GM12892 (cell line): Measurements from ENCODE around the gene NDUFAF8.

Experiments used
- POLR2A ChIP-seq: IDR thresholded peaks from 2 replicates; pipeline ENCODE4 v1.6.1; 2011; ENCODE audit warnings: low read depth, low read length, control low read depth
- POLR2AphosphoS5 ChIP-seq: IDR thresholded peaks from 2 replicates; pipeline ENCODE4 v1.6.1; 2011; ENCODE audit warnings: low read depth, low read length, control low read depth

DNA sequence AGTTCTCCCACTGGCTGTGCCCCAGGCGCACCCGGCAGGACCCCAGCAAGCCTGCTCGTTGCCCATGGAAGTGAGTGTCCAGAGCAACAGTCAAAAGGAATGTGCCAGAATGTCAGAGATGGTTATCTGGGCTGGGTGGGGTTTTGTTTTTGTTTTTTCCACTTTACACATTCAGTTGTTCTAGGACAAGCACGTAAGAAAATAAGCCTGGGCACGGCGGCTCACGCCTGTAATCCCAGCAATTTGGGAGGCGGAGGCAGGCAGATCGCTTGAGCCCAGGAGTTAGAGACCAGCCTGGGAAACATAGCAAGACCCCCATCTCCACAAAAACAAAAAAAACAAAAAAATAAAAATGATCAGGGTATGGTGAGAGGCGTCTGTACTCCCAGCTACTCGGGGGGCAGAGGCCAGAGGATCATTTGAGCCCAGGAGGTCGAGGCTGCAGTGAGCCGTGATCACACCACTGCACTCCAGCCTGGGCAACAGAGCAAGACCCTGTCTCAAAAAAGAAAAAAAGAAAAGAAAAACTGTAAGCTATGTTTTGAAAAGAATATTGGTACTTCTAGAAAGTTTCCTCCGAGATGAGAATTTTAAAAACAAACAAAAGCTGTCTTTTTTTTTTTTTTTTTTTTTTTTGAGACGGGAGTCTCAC lies 8.3 kb downstream of the NDUFAF8 start:
- TF ChIP-seq POLR2A (no peak), POLR2AphosphoS5 (no peak)
